ENCODE results near the gene ENDOD1.

- TF ChIP-seq CTCF (conservative IDR thresholded peaks at IDR 0.05; ENCODE audit: low read depth, low read length) (no peak), EZH2phosphoT487 (IDR thresholded peaks at IDR 0.05; ENCODE audit: borderline replicate concordance, low read length) (no peak)
These were observed 60.2 kb downstream of the ENDOD1 start for GRCh38 chr11:95149651-95150364.
